ENCODE results near the gene PRPH.
A peak's percentile ranks its signal among the peaks of the same experiment; 100 is the strongest.

PRPH gene

GRCh38 chr12:49260571-49261363, 34.2 kb upstream of the PRPH start:
- no peak overlapping the region for H3K27ac ChIP-seq (ENCODE audit: low read length)
- DNase-seq = no peak

GRCh38 chr12:49261721-49262120, 33.2 kb upstream of the PRPH start:
- Histone ChIP-seq H3K4me1 (ENCODE audit: insufficient read depth, low read length) (peaks cover 25% of the 10 kb centered on the region), H3K36me3 (ENCODE audit: insufficient read depth, low read length) (peaks cover 11% of the 10 kb centered on the region), H3K27me3 (ENCODE audit: insufficient read depth, low read length, poor library complexity) (no peaks in the 10 kb centered on the region), H2AFZ (ENCODE audit: low read depth, low read length) (no peak overlapping the region), H3K27ac (ENCODE audit: low read length) (no peak overlapping the region), H3K4me2 (ENCODE audit: insufficient read depth, low read length) (no peak overlapping the region), H3K79me2 (ENCODE audit: insufficient read depth, low read length) (peaks cover 26% of the 10 kb centered on the region), H3K9me3 (ENCODE audit: insufficient read depth, low read length, severe bottlenecking) (no peaks in the 10 kb centered on the region), H3K9ac (ENCODE audit: low read depth, low read length) (no peak overlapping the region), H3K4me3 (ENCODE audit: low read depth in 1 of 2, low read length in 2 of 2) (no peak overlapping the region), H4K20me1 (ENCODE audit: insufficient read depth, low read length) (peaks cover 4% of the 10 kb centered on the region; the same call in 1 of the 2 replicates)
- TF ChIP-seq CTCF (IDR thresholded peaks at IDR 0.05; ENCODE audit: borderline replicate concordance, extremely low read depth, low read length, poor library complexity, severe bottlenecking) = no peak
- no peak for TF ChIP-seq EZH2 (IDR thresholded peaks at IDR 0.05; ENCODE audit: borderline replicate concordance, low read depth, low read length, severe bottlenecking)
- DNase-seq (no peak), ATAC-seq (ENCODE audit: insufficient read depth, low read depth) (no peak)

More at GRCh38 chr12:49260571-49261363, 34.2 kb upstream of the PRPH start:
- Histone ChIP-seq H3K79me2 (ENCODE audit: insufficient read depth, low read length) (peaks cover 16% of the 10 kb centered on the region), H3K4me1 (ENCODE audit: insufficient read depth, low read length) (peaks cover 16% of the 10 kb centered on the region), H3K27me3 (ENCODE audit: insufficient read depth, low read length, poor library complexity) (no peaks in the 10 kb centered on the region), H4K20me1 (ENCODE audit: insufficient read depth, low read length) (no peaks in the 10 kb centered on the region), H3K4me3 (ENCODE audit: low read depth in 1 of 2, low read length in 2 of 2) (no peak overlapping the region), H3K36me3 (ENCODE audit: insufficient read depth, low read length) (peaks cover 7% of the 10 kb centered on the region; the same call in 1 of the 2 replicates), H3K9ac (ENCODE audit: low read depth, low read length) (no peak overlapping the region), H3K4me2 (ENCODE audit: insufficient read depth, low read length) (no peak overlapping the region), H3K9me3 (ENCODE audit: insufficient read depth, low read length, severe bottlenecking) (no peaks in the 10 kb centered on the region), H2AFZ (ENCODE audit: low read depth, low read length) (no peak overlapping the region)
- TF ChIP-seq EZH2 (IDR thresholded peaks at IDR 0.05; ENCODE audit: borderline replicate concordance, low read depth, low read length, severe bottlenecking) (no peak), CTCF (IDR thresholded peaks at IDR 0.05; ENCODE audit: borderline replicate concordance, extremely low read depth, low read length, poor library complexity, severe bottlenecking) (no peak)
- ATAC-seq (ENCODE audit: insufficient read depth, low read depth) = no peak

GRCh38 chr12:49263400-49263763, 31.6 kb upstream of the PRPH start:
- peak overlapping the region in 1 of 2 experiments; percentile 67; a peak in 2 of 4 replicates for H3K4me3 ChIP-seq (ENCODE audit: low read depth in 1 of 2, low read length in 2 of 2)
- H3K27ac ChIP-seq (ENCODE audit: low read length) = no peak overlapping the region; the same call in 1 of the 2 replicates
- peaks cover 39% of the 10 kb centered on the region for H3K4me1 ChIP-seq (ENCODE audit: insufficient read depth, low read length)
- H2AFZ ChIP-seq (ENCODE audit: low read depth, low read length) = no peak overlapping the region
- TF ChIP-seq CTCF (IDR thresholded peaks at IDR 0.05; ENCODE audit: borderline replicate concordance, extremely low read depth, low read length, poor library complexity, severe bottlenecking) = no peak
- no peak for TF ChIP-seq EZH2 (IDR thresholded peaks at IDR 0.05; ENCODE audit: borderline replicate concordance, low read depth, low read length, severe bottlenecking)
- peaks cover 43% of the 10 kb centered on the region for H3K79me2 ChIP-seq (ENCODE audit: insufficient read depth, low read length)
- no peak for ATAC-seq (ENCODE audit: insufficient read depth, low read depth)
- peaks cover 26% of the 10 kb centered on the region for H3K36me3 ChIP-seq (ENCODE audit: insufficient read depth, low read length)
- DNase-seq = no peak
- H4K20me1 ChIP-seq (ENCODE audit: insufficient read depth, low read length) = peaks cover 19% of the 10 kb centered on the region
- no peaks in the 10 kb centered on the region for H3K27me3 ChIP-seq (ENCODE audit: insufficient read depth, low read length, poor library complexity)
- peak overlapping the region; percentile 97 for H3K9ac ChIP-seq (ENCODE audit: low read depth, low read length)
- H3K9me3 ChIP-seq (ENCODE audit: insufficient read depth, low read length, severe bottlenecking) = no peaks in the 10 kb centered on the region
- peak overlapping the region; percentile 71 for H3K4me2 ChIP-seq (ENCODE audit: insufficient read depth, low read length)

Measured in DND-41 (cell line).